ENCODE results near the gene HECW1.
"Not testable (repeated sequence)": the region's sequence is repeated elsewhere in the genome, so short reads cannot be mapped to it uniquely, and the experiment has no call there.

Gene HECW1

DNA sequence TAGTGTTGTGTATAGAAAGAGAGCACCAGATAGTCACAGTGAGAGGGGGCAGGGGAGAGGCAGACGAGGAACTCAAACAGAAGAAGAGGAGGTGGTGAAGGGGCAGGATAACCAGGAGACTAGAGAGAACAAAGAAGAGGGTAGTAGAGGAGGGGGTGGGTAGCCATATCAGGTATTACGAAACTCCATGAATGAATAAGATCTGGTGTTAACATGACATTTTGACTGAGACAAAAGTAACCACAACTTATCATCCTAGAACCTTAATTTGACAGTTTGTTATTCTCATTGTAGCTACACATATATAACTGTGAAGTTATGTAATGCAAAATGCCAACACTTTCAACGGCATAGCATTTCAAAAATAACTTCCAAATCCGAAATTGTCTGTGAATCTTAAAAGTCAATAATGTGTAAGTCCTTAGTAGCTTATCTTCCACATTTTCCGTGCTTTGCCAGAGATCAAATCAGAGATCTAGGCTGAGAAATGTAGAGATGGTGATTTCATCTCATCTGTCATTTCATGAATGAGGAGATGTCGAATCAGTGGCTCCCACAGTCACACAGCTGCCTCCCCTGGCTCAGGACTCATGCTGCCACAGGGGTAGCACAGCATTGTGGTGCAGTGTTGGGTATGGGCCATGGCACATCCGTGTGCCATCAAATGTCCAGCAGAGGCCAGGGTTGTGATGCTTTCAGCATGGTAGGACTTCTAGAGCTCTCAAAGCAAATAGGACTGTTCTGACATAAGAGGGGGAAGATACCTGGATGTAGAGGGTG lies 202.1 kb downstream of the HECW1 start:
- no peak for DNase-seq

DNA sequence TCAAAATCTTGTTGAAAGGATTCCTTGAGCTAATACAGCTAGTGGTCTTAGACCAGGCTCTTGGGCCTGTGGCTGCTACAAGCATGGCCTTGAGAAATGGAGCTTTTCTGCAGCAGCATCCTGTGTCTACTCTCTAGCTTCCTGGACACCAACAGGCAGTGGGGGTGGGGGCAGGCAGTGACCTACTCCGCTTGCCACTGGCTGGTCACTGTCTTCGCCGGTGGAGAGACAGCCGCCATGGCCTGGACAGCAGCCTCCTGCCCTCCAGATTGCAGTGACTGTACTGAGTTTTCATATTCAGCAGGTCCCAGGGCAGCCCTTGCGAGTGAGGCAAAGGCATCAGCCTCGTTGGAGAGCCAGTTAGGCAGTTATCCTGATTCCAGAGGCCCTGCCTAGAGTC lies 204.6 kb downstream of the HECW1 start:
- DNase-seq: no peak

DNA sequence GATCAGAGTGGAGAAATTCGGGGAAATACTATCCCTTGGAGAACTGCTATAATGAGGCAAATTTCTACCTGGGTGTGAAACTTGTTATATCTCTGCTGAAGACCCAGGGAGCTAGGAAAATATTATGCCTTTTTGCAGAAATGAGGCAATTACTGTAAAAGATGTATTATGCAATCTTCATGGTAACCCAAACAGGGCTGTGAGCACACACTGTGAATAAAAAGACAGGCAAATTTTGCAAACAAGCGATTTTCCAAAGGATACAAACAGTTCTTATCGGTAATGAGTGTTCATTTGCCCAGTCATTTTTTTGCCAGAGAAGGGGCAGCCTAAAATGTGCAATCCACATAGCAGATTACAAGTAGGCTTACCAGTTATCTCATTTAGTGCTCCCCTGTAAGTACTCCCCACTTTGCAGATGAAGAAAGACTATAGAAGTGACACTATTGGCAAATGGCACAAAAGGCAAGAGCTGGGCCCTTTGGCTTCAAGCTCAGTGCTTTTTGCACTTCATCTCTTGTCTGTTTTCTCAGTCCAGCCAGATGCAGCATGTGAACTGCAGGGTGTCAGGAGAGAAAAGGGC lies 205.8 kb downstream of the HECW1 start:
- no peak for DNase-seq

DNA sequence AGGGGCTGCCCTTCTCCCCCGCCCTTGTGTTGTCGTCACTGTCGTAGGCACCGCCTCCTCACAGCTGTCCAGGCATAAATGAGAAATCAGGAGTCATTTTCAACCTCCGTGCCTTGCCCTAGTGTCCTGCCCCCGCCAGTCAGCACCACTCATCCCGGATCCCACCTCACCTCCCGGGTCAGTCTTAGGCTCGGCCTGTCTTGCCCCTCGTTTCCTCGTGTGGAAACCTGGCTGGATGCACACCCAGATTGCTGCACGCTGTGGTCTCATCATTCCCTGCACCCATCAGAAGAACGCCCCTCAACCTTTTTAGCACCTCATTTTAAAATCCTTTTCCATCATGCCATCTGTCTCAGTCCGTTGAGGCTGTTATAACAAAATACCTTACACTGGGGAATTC lies 213.1 kb downstream of the HECW1 start:
- DNase-seq: no peak

DNA sequence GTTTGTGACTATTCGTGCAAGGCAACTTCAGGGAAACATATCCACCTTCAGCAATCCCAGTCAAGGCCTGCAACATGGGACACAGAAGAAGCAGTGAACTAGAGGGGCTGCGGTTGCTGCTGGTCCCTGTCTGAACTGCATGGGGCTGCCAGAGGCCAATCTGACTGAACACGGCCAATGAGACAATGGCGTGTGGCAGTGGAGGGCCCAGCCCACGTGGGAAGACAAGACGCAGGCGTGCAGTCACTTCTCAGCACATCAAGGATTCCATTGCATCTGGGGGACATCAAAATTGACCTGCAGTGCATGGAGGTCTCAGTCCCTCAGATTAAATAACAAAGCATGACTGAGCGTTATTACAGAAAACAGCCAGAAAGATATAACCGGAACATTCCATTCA lies 215.9 kb downstream of the HECW1 start:
- no peak for DNase-seq

DNA sequence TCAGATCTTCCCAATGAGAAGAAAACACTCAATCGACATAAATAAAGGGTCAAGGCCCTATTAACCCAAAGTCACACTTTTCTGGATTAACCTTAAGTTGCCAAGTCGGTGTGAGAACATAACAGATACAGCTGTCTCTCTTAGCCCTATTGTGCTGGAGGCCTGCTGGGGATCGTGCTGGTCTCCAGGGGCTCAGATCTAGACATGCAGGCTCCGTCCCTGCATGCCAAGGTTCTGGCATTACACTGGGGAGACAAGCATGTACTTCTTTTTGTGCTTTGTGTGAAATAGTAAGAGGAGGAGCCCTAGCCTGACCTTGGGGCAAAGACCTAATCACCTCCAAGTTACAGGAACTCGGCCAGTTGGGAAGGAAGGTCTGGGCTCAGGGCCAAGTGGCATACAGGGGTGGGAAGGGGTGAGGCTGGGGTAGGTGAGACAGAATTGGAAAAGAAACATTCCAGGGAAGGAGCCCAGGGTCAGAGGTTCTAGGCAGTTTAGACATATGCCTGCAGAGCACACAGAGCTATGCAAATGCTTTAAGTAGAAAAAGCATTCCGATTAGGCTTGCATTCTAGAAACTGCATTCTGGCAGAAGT lies 216.4 kb downstream of the HECW1 start:
- no peak for DNase-seq

DNA sequence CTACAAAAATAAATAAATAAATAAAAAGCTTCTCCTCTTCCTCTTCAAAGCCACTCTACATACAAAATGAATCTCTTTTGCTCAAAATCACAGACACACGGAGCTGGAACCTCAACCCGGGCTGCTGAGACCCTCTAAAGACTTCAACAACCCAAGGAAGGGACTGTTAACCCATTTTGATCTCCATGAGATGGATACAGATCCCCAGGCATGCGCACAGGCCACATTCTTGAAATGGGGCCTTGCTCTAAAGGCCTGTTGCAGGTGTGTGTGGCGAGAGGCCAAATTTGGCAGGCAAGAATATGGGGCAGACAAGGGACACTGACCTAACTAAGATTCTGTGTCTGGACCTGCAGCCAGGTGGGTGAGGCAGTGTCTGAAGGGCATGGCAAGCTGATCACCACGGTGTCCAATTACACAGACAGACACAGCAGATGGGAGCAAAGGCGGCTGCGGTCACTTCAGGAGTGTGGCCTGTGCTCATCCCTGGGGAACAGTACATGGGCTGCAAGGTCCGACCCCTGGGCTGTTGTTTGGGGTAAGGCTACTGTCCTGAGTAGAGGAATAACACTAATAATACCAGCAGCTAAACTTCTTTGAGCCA lies 219.8 kb downstream of the HECW1 start:
- DNase-seq: no peak

DNA sequence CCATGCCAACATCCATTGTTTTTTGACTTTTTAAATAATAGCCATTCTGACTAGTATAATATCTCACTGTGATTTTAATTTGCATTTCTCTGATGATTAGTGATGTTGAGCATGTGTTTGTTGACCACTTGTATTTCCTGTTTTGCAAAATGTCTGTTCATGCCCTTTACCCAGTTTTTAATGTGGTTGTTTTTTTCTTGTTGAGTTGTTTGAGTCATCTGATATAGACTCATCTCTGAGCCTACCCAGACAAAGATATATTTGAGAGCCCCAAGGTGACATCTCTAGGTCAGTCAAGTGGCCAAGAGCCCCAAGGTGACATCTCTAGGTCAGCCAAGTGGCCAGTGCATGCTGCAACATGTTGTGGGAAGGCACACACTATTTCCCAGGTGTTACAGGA lies 224.7 kb downstream of the HECW1 start:
- DNase-seq: no peak

DNA sequence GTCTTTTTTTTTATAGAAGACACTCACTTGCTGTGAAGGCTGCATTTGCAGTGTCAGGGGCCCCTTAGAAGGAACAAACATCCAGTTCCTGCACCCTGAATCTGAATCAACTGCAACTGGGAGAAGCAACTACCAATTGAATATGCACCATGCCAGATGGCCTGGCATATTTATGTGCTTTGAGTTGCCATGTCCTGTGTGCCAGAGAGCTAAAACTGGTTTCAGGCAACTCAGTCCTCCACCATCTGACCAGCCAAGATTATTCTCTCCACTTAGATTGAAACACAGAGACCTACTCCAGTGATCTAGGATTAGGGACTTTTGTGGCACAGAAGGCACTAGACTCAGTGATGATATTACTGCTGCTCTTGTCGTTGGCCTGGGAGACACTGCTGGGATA lies 225.4 kb downstream of the HECW1 start:
- DNase-seq: no peak

DNA sequence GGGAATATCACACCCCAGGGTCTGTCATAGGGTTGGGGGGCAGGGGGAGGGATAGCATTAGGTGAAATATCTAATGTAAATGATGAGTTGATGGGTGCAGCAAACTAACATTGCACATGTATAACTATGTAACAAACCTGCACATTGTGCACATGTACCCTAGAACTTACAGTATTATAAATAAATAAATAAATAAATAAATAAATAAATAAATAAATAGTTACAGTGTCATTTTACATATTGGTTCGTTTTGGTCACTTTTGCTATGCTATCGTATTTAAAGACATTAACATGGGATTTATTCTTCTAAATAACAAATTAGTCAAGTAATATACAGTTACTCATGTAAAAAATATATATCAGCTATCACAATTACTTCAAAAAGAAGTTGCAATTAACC lies 228.7 kb downstream of the HECW1 start:
- DNase-seq: no peak

DNA sequence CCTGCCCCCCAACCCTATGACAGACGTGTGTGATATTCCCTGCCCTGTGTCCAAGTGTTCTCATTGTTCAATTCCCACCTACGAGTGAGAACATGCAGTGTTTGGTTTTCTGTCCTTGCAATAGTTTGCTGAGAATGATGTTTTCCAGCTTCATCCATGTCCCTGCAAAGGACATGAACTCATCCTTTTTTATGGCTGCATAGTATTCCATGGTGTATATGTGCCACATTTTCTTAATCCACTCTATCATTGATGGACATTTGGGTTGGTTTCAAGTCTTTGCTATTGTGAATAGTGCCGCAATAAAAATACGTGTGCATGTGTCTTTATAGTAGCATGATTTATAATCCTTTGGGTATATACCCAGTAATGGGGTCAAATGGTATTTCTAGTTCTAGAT lies 231.0 kb downstream of the HECW1 start:
- DNase-seq: not testable (repeated sequence)

DNA sequence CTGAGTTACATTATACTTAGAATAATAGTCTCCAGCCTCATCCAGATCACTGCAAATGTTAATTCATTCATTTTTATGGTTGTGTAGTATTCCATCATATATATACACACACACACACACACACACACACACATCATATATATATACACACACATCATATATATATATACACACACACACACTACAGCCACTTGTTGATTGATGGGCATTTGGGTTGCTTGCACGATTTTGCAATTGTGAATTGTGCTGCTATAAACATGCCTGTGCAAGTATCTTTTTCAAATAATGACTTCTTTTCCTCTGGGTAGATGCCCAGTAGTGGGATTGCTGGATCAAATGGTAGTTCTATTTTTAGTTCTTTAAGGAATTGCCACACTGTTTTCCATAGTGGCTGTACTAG lies 233.2 kb downstream of the HECW1 start:
- not testable (repeated sequence) for DNase-seq

DNA sequence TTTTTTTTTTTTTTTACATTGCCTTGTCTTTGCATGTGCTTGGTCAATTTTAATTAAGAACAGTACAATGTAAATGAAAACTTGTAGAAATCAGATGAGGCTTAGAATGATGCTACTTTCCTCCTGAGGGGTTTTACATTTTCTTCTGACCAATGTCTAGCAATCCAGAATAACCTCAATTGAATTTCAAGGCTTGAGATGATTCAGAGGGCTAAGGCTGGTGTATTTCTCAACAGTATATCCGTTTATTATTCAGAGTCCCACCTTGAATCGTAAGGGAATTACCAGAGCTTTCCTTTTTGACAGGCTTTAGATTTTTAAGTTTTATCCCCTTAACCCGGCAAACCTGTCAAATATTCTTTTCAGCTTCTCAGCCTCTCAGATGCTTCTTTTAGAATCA lies 239.2 kb downstream of the HECW1 start:
- no peak for DNase-seq

DNA sequence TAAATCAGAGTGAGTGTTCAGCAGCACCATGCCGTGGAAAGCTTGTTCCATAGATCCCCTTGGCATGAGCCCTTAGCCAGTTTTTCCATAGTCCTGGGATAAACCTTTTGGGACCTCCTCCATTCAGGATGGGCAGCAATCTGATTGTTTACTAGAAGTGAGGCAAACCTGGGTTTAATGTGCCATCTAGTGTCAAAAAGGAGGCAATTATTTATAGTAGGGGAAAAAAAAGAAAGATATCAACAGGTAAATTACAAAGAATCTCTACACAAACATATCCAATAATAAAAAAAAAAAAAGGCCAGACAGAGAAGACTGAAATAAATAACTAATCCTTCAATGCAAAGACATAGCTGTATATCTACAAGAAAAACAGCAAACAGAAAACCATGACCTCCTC lies 241.5 kb downstream of the HECW1 start:
- DNase-seq: no peak

DNA sequence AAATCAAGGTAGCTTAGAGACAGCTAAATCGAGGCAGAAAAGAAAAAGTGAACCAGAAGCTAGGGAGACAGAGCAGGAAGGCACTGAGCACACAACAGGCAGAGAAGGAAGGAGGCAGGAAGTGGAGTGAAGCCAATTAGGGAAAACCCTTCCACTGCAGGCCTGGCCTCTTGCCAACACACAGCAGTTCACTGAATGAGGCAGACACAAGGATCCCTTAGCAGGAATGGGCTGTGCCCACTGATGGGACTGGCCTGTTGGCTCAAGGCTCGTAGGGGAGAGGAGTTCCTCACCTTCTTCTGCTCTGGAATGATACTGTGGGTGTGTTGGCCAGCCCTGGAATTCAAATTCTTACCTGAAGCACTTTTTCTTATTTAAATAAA lies 250.2 kb downstream of the HECW1 start:
- DNase-seq: no peak

DNA sequence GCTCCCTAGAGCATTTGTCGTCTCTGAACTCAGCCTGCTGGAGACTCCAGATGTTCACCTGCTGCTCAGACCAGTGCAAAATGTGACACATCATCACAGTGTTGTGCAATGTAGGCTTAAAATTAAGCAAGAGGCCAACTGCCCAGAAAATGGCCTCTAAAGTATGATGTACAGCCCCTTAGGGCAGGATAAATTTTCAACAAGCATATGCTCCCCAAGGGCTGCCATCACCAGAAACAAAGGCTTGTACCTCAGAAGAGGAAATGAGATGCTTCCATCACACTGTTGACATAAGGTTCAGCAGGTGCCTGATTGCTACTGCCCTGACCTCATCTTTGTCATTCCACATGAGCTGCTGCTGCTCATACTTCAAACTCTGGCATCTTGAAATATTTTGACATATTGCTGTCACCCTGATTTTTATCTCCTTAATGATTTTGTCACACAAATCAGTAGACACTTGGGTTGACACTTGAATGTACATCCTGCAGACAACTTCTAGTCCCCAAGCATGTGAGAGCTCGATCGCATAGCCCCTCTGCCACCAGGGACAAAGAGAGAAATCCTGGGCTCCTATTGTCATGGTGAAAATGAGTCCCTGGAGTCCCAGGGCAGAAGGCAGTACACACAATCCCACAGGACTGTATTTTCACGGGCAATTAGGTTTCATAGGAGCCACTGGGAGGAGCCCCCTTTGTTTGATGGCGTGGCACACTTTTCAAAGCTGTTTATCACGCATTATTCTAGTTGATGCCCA lies 250.8 kb downstream of the HECW1 start:
- no peak for DNase-seq

DNA sequence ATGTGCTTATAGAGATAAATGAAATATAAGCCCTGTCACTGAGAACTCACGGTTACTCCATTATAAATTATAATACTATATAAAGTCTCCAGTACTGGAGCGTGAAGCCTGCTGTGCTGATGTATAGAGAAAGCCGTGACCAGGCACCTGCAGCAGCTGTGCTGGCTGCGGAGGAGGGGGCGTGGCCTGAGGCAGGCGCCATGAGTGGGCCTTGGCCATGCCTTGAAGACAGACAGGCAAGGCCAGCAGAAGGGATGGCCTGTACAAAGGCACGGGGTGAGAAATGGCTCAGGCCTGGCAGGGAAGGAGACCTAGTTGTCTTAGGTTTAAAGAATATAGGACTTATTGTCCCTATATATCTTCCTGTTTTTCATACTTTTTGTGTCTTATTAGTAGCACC lies 251.9 kb downstream of the HECW1 start:
- DNase-seq: no peak

DNA sequence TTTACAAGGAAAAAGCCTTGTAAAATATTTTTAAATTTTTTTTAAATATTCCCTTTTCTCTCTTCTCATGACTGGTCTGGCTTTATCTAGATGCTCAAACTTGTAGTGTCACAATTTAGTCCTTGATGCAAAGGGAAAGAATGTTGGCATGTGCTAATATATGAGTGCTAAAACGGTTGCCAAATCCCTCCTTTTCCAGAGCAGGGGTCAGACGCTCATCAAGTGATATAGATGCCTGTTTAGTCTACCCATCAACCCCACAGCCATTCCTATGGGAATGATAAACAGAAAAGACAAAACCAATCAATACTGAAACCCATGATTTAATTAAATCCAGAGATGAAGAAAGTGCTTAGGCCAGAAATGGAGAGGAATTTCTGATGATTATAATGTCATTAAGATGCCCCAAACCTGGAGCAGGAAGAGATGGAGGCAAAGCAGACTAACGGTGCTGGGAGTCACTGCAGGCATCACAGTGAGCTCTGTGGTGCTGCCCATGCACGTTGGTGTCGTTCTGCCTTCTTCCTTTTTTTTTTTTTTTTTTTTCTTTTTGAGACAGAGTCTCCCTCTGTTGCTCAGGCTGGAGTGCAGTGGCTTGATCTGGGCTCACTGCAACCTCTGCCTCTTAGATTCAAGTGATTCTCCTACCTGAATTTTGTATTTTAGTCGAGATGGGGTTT lies 260.4 kb downstream of the HECW1 start:
- no peak for DNase-seq

DNA sequence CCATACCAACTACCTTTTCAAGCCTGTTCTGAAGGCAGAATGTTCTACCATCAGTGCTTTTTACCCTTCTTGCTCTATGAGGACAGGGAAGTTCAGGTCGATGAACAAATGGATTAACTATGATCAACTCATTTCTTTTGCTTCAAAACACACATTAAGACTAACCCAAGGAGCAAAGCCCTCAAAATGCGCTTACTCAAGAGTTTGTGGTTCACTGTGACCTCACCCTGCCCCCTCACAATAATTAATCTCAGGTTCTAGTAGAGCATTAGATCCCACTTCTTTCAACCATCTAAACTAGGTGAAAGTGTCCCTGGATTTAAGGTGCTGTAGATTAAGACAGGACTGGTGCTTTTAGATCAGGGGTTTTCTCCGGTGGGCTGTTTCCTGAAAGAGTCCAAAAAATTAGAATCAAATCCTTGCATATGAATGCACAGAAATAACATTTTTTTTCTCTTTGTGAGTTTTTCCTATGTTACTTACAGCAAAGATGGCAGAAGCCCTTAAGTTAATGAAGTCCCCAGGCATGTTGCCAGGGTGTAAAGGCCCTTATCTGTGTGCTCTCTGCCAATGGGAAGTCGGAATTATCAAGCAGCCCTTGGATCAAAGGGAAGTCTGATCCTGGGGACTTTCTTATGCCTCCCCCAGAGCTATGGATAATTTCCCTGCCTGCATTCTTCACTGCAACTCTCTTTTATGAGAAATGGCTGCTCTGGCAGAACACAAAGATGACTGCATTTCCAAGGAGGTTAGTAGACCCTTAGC lies 264.9 kb downstream of the HECW1 start:
- no peak for DNase-seq

DNA sequence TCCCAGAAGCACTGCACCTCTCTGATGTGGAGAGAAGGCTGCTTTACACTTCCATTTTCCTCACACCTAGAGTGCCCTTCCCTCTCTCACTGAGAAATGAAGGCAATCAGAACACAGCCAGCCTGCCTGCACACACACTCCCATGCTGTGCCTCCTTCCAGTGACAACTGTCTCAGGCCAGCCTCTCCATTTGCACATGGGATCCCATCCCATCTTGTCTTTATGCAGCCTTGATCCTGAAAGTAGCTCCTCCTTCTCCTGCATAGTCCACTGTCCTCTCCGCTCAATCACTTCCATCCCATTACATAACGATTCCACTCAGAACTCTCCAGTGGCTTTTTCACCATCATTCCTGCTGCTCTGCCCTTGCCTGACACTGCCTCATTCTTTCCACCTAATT lies 266.8 kb downstream of the HECW1 start:
- no peak for DNase-seq

DNA sequence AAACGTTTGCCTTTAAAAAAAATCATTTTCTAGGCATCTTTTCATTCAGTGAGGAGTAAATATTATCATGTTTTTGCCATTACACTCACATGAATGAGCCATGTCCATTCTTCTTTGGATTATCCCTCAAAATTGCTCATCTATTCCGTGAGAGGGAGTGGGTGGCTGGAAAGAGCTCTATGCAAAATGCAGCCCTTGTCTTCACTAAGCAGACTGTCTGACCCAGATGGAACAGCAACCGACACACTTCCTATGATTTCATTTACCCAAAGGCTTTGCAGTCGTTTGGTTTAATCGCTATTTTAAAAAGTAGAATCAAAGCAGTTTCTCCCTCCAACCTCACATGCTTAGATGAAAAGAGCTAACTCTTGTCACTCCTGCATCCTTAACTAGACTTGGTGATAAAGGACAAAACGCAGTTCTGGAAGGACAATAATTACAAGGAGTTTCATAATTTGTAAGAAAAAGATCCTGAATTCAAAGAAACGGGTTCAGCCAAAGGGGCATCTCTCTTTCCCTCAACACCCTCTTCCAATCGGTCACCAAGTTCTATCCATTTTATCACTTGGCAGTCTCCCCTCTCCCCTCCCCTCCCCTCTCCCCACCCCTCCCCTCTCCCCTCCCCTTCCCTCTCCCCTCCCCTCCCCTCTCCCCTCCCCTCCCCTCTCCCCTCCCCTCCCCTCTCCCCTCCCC lies 272.3 kb downstream of the HECW1 start:
- DNase-seq: no peak

DNA sequence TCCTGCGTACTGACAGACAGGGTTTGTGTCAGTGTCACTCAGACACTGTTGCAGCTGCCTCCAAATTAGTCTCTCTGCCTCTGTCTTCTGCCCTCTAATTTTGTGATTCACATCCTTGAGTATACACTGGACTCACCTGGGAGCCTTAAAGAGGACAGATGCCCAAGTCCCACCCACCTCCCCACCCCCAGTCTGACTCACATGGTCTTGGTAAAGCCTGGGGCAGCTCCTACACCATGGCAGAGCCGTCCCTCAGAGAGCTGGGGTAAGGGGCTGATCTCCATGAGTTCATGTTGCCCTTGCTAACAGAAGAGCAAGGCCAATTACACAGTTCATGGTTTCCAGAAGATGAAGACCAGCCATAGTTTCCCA lies 272.8 kb downstream of the HECW1 start:
- no peak for DNase-seq
